HFF-Myc (cell line): ENCODE data around the gene PPP2R5C.
"Not testable (repeated sequence)": the region's sequence is repeated elsewhere in the genome, so short reads cannot be mapped to it uniquely, and the experiment has no call there.

Experiments
- DNase-seq: peaks from one replicate; pipeline ENCODE4 v3.0.0-alpha.2; 2011; ENCODE audit warnings: low read depth; ENCODE audit errors: extremely low read depth
- H3K4me3 ChIP-seq: replicated peaks from 2 replicates; pipeline ENCODE4 v1.5.1; 2011; ENCODE audit warnings: low read depth, mild to moderate bottlenecking, control low read depth, low read length
- TF ChIP-seq, protein P1 (sequence below): IDR thresholded peaks from 2 replicates; pipeline ENCODE4 v1.5.1; 2012; ENCODE audit warnings: mild to moderate bottlenecking, low read depth, low read length, control low read depth; ENCODE audit errors: missing control alignments

Gene PPP2R5C

DNA sequence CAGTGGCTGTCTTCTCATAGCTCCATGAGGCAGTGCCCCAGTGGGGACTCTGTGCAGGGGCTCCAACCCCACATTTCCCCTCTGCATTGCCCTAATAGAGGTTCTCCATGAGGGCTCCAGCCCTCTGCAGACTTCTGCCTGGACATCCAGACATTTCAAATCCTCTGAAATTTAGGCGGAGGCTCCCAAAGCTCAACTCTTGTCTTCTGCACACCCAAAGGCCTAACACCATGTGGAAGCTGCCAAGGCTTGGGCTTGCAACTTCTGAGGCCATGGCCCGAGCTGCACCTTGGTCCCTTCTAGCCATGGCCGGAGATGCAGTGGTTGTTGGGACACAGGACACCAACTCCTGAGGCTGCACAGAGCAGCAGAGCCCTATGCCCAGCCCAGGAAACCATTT, 20.5 kb upstream of the PPP2R5C start:
- TF ChIP-seq, protein P1, sequence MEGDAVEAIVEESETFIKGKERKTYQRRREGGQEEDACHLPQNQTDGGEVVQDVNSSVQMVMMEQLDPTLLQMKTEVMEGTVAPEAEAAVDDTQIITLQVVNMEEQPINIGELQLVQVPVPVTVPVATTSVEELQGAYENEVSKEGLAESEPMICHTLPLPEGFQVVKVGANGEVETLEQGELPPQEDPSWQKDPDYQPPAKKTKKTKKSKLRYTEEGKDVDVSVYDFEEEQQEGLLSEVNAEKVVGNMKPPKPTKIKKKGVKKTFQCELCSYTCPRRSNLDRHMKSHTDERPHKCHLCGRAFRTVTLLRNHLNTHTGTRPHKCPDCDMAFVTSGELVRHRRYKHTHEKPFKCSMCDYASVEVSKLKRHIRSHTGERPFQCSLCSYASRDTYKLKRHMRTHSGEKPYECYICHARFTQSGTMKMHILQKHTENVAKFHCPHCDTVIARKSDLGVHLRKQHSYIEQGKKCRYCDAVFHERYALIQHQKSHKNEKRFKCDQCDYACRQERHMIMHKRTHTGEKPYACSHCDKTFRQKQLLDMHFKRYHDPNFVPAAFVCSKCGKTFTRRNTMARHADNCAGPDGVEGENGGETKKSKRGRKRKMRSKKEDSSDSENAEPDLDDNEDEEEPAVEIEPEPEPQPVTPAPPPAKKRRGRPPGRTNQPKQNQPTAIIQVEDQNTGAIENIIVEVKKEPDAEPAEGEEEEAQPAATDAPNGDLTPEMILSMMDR: no peak
- H3K4me3 ChIP-seq: no peak overlapping the region
- DNase-seq: no peak

DNA sequence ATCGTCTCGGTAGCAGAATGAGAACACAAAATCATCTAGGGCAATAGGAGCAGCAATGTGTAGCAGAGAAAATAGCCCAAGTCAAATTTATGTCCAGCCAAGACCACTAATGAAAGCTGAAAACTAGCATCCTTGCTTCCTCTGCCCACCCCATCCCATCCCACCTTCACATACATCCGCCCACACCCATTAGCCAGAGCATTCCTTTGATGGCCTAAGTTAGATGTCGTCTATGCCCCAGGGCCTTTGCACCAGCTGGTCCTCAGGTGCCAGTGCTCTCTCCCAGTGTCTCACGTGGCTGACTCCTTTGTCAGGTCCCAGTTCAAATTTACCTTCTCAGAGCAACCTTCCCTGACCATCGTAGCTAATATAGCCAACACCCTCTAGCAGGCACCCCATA, 17.8 kb upstream of the PPP2R5C start:
- no peak for DNase-seq
- H3K4me3 ChIP-seq: no peak overlapping the region
- TF ChIP-seq, protein P1: no peak

DNA sequence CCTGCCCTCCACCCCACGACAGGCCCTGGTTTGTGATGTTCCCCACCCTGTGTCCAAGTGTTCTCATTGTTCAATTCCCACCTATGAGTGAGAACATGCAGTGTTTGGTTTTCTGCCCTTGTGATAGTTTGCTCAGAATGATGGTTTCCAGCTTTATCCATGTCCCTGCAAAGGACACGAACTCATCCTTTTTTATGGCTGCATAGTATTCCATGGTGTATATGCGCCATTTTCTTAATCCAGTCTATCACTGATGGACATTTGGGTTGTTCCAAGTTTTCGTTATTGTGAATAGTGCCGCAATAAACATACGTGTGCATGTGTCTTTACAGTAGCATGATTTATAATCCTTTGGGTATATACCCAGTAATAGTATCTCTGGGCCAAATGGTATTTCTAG, 17.1 kb upstream of the PPP2R5C start:
- not testable (repeated sequence) for H3K4me3 ChIP-seq, DNase-seq

DNA sequence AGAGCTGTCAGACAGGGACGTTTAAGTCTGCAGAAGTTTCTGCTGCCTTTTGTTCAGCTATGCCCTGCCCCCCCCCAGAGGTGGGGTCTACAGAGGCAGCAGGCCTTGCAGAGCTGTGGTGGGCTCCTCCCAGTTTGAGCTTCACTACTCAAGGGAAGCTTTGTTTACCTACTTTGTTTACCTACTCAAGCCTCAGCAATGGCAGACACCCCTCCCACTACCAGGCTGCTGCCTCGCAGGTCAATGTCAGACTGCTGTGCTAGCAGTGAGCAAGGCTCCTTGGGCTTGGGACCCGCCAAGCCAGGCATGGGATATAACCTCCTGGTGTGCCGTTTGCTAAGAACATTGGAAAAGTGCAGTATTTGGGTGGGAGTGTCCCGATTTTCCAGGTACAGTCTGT, 11.8 kb upstream of the PPP2R5C start:
- DNase-seq, H3K4me3 ChIP-seq: not testable (repeated sequence)

DNA sequence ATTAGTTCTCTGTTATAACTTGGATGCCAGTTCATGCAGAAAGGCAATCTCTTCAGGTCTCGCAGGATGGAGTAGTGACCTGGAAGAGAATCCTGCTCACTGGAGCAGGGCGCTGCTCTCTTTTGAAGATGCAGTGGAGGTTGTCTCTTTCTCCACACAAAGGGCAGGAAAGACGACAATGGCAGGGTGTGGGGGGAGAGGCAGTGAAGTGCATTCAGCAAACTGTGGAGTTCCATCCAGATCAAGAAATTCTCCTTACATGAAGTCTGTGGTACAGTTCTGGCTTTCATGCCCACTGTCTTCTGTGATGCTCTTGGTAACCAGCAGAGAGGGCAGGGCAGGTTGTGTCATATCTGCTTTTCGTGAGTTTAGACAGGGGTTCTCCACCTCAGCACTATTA, 6.6 kb upstream of the PPP2R5C start:
- DNase-seq: no peak
- TF ChIP-seq, protein P1: no peak
- H3K4me3 ChIP-seq: no peak overlapping the region

DNA sequence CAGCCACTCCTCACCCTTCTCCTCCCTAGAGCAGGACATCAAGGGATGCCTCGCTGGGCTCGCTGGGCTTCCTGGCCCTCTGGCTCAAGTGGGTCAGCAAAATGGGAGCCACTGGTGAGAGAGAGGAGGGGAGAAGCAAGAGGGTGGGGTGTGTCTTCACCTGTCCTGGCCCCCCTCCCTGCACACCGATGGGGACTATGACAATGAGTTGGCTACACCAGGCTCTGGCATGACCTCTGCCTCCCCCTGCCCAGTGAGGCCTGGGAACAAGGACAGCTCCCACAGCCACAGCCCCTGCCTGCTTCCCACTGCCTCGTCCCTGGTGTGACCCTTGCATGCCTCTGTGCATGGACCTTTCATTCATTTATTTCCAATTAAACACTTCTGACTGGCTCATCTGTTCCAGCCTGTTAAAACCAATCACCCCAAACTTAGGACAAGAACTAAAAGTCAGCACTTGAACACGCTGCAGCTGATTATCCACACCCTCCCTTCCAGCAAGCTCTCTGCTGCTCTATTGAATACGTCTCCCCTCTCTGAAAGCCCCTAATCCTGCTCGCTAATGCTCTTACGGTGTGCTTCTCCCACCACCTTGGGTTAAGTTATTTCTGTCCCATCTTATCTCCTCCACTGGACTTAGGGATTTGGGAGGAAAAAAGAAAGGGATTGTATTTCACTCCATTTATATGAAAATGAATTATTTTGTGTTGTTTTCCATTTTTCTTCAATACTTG, 5.8 kb upstream of the PPP2R5C start:
- no peak for DNase-seq
- no peak overlapping the region for H3K4me3 ChIP-seq
- TF ChIP-seq, protein P1: no peak

DNA sequence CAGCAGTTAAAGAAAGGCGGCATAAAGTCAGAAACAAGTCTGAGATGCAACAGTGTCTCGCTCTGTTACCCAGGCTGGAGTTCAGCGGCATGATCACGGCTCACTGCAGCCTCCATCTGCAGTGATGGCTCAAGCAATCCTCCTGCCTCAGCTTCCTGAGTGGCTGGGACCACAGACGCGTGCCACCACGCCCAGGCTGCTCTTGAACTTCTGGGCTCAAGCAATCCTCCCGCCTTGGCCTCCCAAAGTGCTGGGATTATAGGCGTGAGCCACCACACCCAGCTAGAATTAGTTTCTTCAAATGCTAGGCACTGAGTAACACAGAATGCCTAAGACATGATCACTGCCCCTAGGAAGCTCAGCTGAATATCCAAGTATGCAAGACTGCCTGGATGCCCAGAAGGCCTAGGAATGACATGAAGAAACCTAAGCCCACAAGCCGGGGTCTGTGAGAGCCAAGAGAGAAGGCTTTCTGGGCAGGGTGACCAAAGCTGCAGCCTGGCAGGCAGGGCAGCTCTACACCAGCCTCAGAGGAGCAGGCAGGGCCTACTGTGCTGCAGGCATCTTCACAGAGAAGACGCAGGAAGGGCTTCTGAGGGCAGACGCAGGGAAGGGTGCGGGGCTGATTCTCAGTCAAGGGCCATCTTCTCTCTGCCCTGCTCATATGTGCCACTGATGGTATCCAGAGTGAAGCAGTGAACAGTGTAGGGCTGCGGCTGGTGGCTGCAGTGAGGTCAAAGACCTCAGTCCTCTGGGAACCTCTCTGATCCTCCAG, 4.3 kb upstream of the PPP2R5C start:
- DNase-seq: no peak
- no peak overlapping the region for H3K4me3 ChIP-seq
- TF ChIP-seq, protein P1: no peak
